Parathyroid adenoma (tissue), 2 donors: Measurements from ENCODE around the gene JKAMP.

Experiments
- H2AFZ ChIP-seq: fragments of 300-600 bp; sonication (generic); one replicate; pipeline ENCODE4 v1.7.0; 2017; ENCODE audit warnings: antibody characterized with exemption, mild to moderate bottlenecking
- H3K27ac ChIP-seq: fragments of 300-600 bp; sonication (generic); one replicate; pipeline ENCODE4 v1.7.0; 2017
- H3K27me3 ChIP-seq: fragments of 300-600 bp; sonication (generic); one replicate; pipeline ENCODE4 v1.7.0; 2017; ENCODE audit warnings: low read length; ENCODE audit not compliant: control insufficient read depth, insufficient read depth
- H3K36me3 ChIP-seq: fragments of 300-600 bp; sonication (generic); one replicate; pipeline ENCODE4 v1.7.0; 2017; ENCODE audit warnings: low read length; ENCODE audit not compliant: control insufficient read depth, insufficient read depth
- H3K4me1 ChIP-seq: fragments of 300-600 bp; sonication (generic); one replicate; pipeline ENCODE4 v1.7.0; 2017; ENCODE audit warnings: control low read depth
- H3K4me2 ChIP-seq: fragments of 300-600 bp; sonication (generic); one replicate; pipeline ENCODE4 v1.7.0; 2017; ENCODE audit warnings: low read length
- H3K4me3 ChIP-seq: fragments of 300-600 bp; sonication (generic); one replicate; pipeline ENCODE4 v1.7.0; 2017; ENCODE audit warnings: low read depth, low read length
- H3K79me2 ChIP-seq: fragments of 300-600 bp; sonication (generic); one replicate; pipeline ENCODE4 v1.7.0; 2017; ENCODE audit warnings: control low read depth
- H3K9ac ChIP-seq: fragments of 300-600 bp; sonication (generic); one replicate; pipeline ENCODE4 v1.7.0; 2017; ENCODE audit warnings: mild to moderate bottlenecking
- H3K9me3 ChIP-seq: fragments of 300-600 bp; sonication (generic); one replicate; pipeline ENCODE4 v1.7.0; 2017; ENCODE audit warnings: low read length; ENCODE audit not compliant: control insufficient read depth
- CTCF ChIP-seq: fragments of 300-600 bp; sonication (generic); IDR thresholded peaks from one replicate; pipeline ENCODE4 v1.7.0; 2017; ENCODE audit warnings: antibody characterized with exemption, mild to moderate bottlenecking
- donor health status: primary hyperparathyroidism.

The JKAMP gene

GRCh38 chr14:59455411-59455810, 28.9 kb upstream of the JKAMP start:
- no peak overlapping the region for H2AFZ ChIP-seq
- TF ChIP-seq CTCF, result no peak
- no peaks in the 10 kb centered on the region for H3K27me3 ChIP-seq
- H3K79me2 ChIP-seq, result no peaks in the 10 kb centered on the region
- no peak overlapping the region for H3K4me2 ChIP-seq
- H3K9ac ChIP-seq, result no peak overlapping the region
- no peak overlapping the region for H3K27ac ChIP-seq
- H3K4me3 ChIP-seq, result no peak overlapping the region
- no peaks in the 10 kb centered on the region for H3K36me3 ChIP-seq
- no peaks in the 10 kb centered on the region for H3K4me1 ChIP-seq
- no peaks in the 10 kb centered on the region for H3K9me3 ChIP-seq

DNA sequence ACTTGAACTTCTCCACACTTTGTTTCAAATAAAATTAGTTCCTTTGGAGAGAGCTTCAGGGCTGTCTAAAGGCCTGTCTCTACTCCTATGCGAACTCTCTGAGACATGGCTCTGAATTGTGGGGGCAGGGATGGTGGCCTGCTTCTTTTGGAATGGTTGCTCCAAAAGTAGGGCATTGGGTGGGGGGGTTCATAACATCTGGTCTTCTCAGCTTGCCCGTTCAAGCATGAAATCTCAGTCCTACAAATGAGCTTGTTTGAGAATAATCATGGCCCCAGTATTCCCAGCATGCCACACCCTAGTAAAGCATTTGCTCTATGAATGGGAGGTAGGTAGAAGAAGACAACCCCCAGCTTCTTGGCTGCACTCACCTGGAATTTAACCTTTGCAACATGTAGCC, 25.8 kb upstream of the JKAMP start:
- Histone ChIP-seq H3K27ac (no peak overlapping the region), H3K4me2 (no peak overlapping the region), H2AFZ (no peak overlapping the region), H3K27me3 (no peaks in the 10 kb centered on the region), H3K79me2 (no peaks in the 10 kb centered on the region), H3K9ac (no peak overlapping the region), H3K9me3 (no peaks in the 10 kb centered on the region), H3K4me3 (no peak overlapping the region), H3K36me3 (no peaks in the 10 kb centered on the region), H3K4me1 (no peaks in the 10 kb centered on the region)
- TF ChIP-seq CTCF, result no peak

- Histone ChIP-seq H3K4me1 (peaks cover 5% of the 10 kb centered on the region), H3K27me3 (no peaks in the 10 kb centered on the region), H3K9ac (no peak overlapping the region), H3K79me2 (no peaks in the 10 kb centered on the region), H3K36me3 (no peaks in the 10 kb centered on the region), H3K27ac (no peak overlapping the region), H3K4me3 (no peak overlapping the region), H3K4me2 (no peak overlapping the region), H3K9me3 (no peaks in the 10 kb centered on the region), H2AFZ (no peak overlapping the region)
- TF ChIP-seq CTCF, result no peak
Observed at GRCh38 chr14:59460378-59460777, 23.9 kb upstream of the JKAMP start.

DNA sequence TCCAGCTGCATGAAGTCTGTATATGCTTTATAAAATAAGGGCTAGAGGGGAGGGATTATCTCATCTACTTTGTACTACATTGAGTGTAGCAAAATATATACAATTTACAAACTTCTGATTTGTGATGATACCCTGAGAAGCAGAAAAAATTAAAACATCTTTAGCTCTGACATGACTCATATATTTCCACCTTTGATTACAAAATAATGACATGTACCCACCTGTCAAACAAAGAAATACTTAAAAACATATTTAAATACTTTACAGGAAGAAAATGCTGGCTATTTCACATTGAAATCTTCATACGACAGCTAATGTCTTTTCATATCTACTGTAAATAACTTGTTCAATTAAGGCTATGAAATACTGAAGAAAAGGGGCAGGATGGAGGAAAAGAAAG, 22.4 kb upstream of the JKAMP start:
- no peak overlapping the region for H3K9ac ChIP-seq
- H3K27me3 ChIP-seq, result no peaks in the 10 kb centered on the region
- H2AFZ ChIP-seq, result no peak overlapping the region
- H3K4me2 ChIP-seq, result no peak overlapping the region
- H3K36me3 ChIP-seq, result no peaks in the 10 kb centered on the region
- H3K79me2 ChIP-seq, result no peaks in the 10 kb centered on the region
- H3K27ac ChIP-seq, result no peak overlapping the region
- H3K4me3 ChIP-seq, result no peak overlapping the region
- H3K4me1 ChIP-seq, result peaks cover 5% of the 10 kb centered on the region
- TF ChIP-seq CTCF, result no peak
- H3K9me3 ChIP-seq, result no peaks in the 10 kb centered on the region

DNA sequence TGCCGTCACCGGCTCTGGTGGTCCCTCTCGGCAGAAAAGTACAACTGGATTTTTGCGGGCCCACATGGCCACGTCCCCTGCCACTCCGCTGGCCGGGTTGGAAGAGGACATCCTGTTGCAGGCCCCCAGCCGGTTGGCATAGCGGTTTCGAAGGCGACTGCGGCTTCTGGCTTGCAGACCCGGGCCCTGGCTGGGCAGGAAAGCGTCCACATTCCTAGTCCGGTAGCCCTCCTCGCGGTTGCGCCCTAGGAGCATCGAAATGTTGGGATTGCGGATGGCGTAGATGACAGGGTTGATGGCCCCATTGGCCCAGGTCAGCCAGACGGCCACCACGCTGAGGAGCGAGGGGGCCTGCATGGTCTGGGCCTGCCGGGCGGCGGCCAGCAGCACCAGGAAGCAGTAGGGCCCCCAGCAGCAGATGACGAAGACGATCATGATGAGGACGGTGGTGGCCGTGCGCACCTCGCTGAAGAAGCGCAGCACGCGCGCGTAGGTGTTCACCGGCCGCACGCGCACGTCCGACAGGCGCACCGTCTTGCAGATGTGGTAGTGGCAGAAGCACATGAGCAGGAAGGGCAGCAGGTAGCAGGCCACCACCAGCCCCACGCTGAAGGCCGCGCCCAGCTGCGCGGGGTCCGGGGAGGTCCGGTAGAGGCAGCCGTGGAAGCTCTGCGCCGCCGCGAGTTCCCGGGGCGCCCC, 20.4 kb upstream of the JKAMP start:
- Histone ChIP-seq H2AFZ (peak overlapping the region; percentile 95), H3K9ac (peak overlapping the region; percentile 44), H3K9me3 (no peaks in the 10 kb centered on the region)

More for the DNA sequence above, 20.4 kb upstream of the JKAMP start:
- no peak for TF ChIP-seq CTCF
- H3K27ac ChIP-seq, result peak overlapping the region; percentile 80
- H3K4me1 ChIP-seq, result peaks cover 5% of the 10 kb centered on the region
- H3K4me3 ChIP-seq, result peak overlapping the region; percentile 63
- H3K36me3 ChIP-seq, result no peaks in the 10 kb centered on the region
- H3K27me3 ChIP-seq, result no peaks in the 10 kb centered on the region
- H3K4me2 ChIP-seq, result peak overlapping the region; percentile 94
- no peaks in the 10 kb centered on the region for H3K79me2 ChIP-seq
